CD8-positive, alpha-beta memory T cell (primary cell): Measurements from ENCODE around the gene HAUS3. TPM values are rescaled to one million over a fixed set of nuclear protein-coding genes. Genes with fewer than 3 reads are reported as not detected.

Experiments
- CTCF ChIA-PET: fragments of 350-600 bp; sonication (Branson Sonifier 250); formaldehyde crosslinking; loops from one replicate; lab custom pipeline; 2021; ENCODE audit warnings: antibody characterized with exemption; lab: Charles Lee
- POLR2A ChIA-PET: fragments of 350-600 bp; sonication (Branson Sonifier 250); formaldehyde crosslinking; loops from one replicate; lab custom pipeline; 2021; ENCODE audit warnings: antibody characterized with exemption; lab: Charles Lee
- DNase-seq, 5 donors: peaks; one replicate each; pipeline versions ENCODE4 v3.0.0 to v3.0.0-alpha.2; 2020 to 2022; ENCODE audit warnings: mixed read lengths in 1 of 5
- H3K27ac ChIP-seq: one replicate; pipeline ENCODE4 v1.7.0; 2013; ENCODE audit warnings: low read depth, mild to moderate bottlenecking, low read length, moderate library complexity
- H3K27me3 ChIP-seq: 2 replicates; pipeline ENCODE4 v1.7.0; 2013; ENCODE audit warnings: low read length, mild to moderate bottlenecking; ENCODE audit not compliant: insufficient read depth, poor library complexity, severe bottlenecking
- H3K36me3 ChIP-seq: 2 replicates; pipeline ENCODE4 v1.7.0; 2013; ENCODE audit warnings: mild to moderate bottlenecking, low read length, moderate library complexity; ENCODE audit not compliant: insufficient read depth
- H3K4me1 ChIP-seq: 2 replicates; pipeline ENCODE4 v1.7.0; 2013; ENCODE audit warnings: mild to moderate bottlenecking, low read length, moderate library complexity; ENCODE audit not compliant: insufficient read depth
- H3K4me3 ChIP-seq: 2 replicates; pipeline ENCODE4 v1.7.0; 2013; ENCODE audit warnings: mild to moderate bottlenecking, low read length
- H3K9me3 ChIP-seq: 2 replicates; pipeline ENCODE4 v1.7.0; 2013; ENCODE audit warnings: mild to moderate bottlenecking, low read length
- H3K27ac Mint-ChIP-seq, 8 donors: one replicate each; pipeline ENCODE4 v1.8.0; 2020 to 2021; ENCODE audit warnings: mixed read lengths in 8 of 8, mild to moderate bottlenecking in 6 of 8, inconsistent platforms in 3 of 8, moderate library complexity in 3 of 8
- H3K27me3 Mint-ChIP-seq, 2 donors: one replicate each; pipeline ENCODE4 v1.8.0; 2020 to 2021; ENCODE audit warnings: mixed read lengths in 2 of 2, mild to moderate bottlenecking in 1 of 2, moderate library complexity in 1 of 2
- H3K36me3 Mint-ChIP-seq, 3 donors: one replicate each; pipeline ENCODE4 v1.8.0; 2020 to 2021; ENCODE audit warnings: mixed read lengths in 3 of 3, inconsistent platforms in 1 of 3, mild to moderate bottlenecking in 1 of 3
- H3K4me1 Mint-ChIP-seq, 3 donors: one replicate each; pipeline ENCODE4 v1.8.0; 2020 to 2021; ENCODE audit warnings: mixed read lengths in 3 of 3, inconsistent platforms in 1 of 3, mild to moderate bottlenecking in 1 of 3
- H3K4me3 Mint-ChIP-seq, 7 donors: one replicate each; pipeline ENCODE4 v1.8.0; 2020 to 2021; ENCODE audit warnings: mixed read lengths in 7 of 7, mild to moderate bottlenecking in 6 of 7, moderate library complexity in 4 of 7, inconsistent platforms in 2 of 7
- H3K9me3 Mint-ChIP-seq, 5 donors: one replicate each; pipeline ENCODE4 v1.8.0; 2020 to 2022; ENCODE audit warnings: mixed read lengths in 5 of 5, mild to moderate bottlenecking in 3 of 5, moderate library complexity in 2 of 5, inconsistent platforms in 1 of 5
- polyA plus RNA-seq: library from polyadenylated mRNA; unstranded; fragments of 300-500 nt; fragmentation: Illumina TruSeq; gene quantifications from one replicate; pipeline ENCODE4 v1.2.3, GENCODE V29; 2021
- total RNA-seq, 2 experiments: library from RNA; stranded (reverse); gene quantifications; one replicate each; pipeline ENCODE4 v1.2.3, GENCODE V29; 2021

Gene HAUS3
- total and polyA plus RNA-seq, 3 experiments from 2014 or later: 23.8 to 26.6 (median 23.9) TPM

DNA sequence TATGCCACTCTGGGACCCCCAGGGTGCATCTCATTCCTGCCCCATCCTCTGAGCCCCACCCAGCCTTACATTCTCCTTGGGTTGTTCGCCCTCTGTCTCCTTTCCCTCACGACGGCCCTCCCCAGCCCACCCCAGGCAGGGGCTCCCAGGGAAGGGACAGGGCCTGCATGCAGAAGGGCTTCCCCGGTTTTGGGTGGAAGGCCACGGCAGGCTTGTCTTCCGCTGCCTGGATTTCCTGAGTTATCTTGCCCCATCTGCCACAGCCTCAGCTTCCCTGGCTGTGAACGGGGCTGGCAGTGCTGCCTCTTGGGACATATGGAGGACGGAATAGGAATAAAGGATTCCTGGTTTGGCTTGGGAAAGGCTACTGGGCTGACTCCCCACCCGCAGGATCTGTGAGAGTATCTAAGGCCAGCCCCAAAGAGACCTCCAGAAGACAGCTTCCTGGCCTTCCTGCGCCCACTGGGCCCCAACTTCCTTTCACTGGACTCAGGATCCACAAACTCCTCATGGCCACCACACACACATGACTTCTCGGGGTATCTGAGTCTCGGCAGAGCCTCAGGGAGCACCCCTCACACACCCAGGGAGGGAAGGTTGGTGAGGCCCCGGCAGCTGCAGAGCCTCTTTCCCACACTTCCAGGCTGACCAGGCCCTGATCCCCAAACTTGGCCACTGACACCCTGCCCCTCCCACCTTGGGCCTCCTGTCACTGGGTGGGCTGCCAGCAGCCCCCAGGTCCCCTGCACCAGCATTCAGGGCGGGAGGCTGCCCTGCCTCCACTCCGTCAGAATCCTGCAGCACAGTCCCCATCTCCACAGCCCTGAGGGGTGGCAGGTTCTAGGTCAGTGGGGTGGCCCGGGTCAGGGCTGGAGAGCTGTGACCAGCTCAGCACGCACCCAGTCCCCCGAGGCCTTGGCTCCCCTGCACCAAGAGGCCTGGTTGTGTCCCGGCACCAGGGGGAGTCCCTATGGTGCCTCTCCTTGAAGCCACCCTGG is 23.5 kb upstream of the HAUS3 start:
- Histone ChIP-seq H3K4me1 (peaks cover 12% of the 10 kb centered on the region), H3K9me3 (no peaks in the 10 kb centered on the region), H3K27me3 (no peaks in the 10 kb centered on the region), H3K4me3 (no peak overlapping the region), H3K36me3 (no peaks in the 10 kb centered on the region), H3K27ac (no peak overlapping the region)
- ChIA-PET POLR2A (interaction anchor here (1.0 kb wide), 1 partner anchor 203 kb away, joined by 3 read pairs; the partner anchor contains the start of gene RNF4), CTCF (interaction anchor here (1.0 kb wide), 1 partner anchor 176 kb away, joined by 3 read pairs; no protein-coding TSS in a partner anchor)
- Mint-ChIP-seq H3K27me3 (no peaks in the 10 kb centered on the region), H3K4me1 (peaks cover 0 to 6% (median 1%) of the 10 kb centered on the region in 3 donors), H3K4me3 (peak overlapping the region in 1 of 7 donors; percentile 60), H3K27ac (peak overlapping the region in 5 of 8 donors; percentile 40 to 91 (median 50)), H3K9me3 (no peaks in the 10 kb centered on the region), H3K36me3 (peaks cover 0 to 4% (median 0%) of the 10 kb centered on the region in 3 donors)
- no peak for DNase-seq

DNA sequence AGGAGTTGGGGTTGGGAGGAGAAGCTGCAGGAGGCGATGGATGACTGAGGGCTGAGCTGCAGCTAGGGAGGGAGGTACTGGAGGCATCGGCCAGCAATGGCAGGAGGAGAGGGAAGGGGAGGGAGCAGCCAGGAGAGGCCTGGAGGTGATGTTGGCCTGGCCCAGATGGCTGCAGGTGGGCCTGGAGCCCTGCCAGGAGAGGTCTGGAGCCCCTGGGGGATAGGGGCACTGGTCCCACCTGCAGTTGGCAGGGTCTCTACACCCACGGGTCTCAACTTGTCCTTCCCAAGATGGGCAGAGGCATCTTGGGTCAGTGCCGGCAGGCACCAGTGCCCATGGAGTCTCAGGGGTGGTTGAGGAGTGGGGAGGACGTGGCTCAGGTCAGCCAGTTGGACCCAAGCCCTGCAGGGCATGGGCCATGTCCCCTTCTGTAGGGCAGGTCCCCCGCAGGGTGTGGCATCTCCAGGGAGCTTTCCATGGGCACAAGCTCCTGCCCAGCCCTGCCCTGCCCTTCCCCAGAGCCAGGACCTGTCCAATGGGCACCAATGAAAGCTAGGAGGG is 22.6 kb upstream of the HAUS3 start:
- POLR2A ChIA-PET: interaction anchor here (1.0 kb wide), 1 partner anchor 204 kb away, joined by 3 read pairs; the partner anchor contains the start of gene RNF4
- H3K36me3 ChIP-seq: no peaks in the 10 kb centered on the region
- CTCF ChIA-PET: interaction anchor here (1.0 to 1.3 kb wide), 3 partner anchors 10 to 176 kb away, joined by 3 read pairs; no protein-coding TSS in a partner anchor
- Mint-ChIP-seq H3K27ac (peak overlapping the region in 2 of 8 donors; percentile 90 to 96), H3K4me3 (peak overlapping the region in 1 of 7 donors; percentile 60), H3K36me3 (peaks cover 0 to 7% (median 0%) of the 10 kb centered on the region in 3 donors), H3K27me3 (no peaks in the 10 kb centered on the region), H3K9me3 (no peaks in the 10 kb centered on the region), H3K4me1 (peaks cover 0 to 13% (median 4%) of the 10 kb centered on the region in 3 donors)
- H3K9me3 ChIP-seq: no peaks in the 10 kb centered on the region
- no peaks in the 10 kb centered on the region for H3K27me3 ChIP-seq
- H3K4me3 ChIP-seq: no peak overlapping the region
- H3K27ac ChIP-seq: no peak overlapping the region
- H3K4me1 ChIP-seq: peaks cover 20% of the 10 kb centered on the region
- DNase-seq: peak in 1 of 5 donors; percentile 31

DNA sequence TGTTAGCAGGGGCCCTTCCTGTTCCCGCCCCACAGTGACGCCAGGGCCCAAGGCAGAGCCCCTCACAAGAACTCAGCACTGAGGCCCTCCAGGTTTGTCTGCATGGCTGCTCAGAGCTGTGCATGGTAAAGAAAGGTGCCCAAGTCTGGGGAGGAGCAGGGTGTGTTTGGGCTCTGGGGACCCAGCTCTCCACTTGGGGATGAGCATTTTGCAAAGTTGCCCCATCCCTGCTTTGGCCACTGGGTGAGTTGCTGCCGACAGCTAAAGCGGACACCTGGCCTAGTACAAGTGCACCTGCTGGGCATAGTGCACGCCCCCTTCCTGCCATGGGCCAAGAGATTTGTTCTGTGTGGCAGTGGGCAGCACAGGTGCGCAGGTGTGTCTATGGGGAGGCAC is 22.0 kb upstream of the HAUS3 start:
- no peak overlapping the region for H3K27ac ChIP-seq
- H3K4me3 Mint-ChIP-seq: peak overlapping the region in 5 of 7 donors; percentile 11 to 90 (median 74)

DNA sequence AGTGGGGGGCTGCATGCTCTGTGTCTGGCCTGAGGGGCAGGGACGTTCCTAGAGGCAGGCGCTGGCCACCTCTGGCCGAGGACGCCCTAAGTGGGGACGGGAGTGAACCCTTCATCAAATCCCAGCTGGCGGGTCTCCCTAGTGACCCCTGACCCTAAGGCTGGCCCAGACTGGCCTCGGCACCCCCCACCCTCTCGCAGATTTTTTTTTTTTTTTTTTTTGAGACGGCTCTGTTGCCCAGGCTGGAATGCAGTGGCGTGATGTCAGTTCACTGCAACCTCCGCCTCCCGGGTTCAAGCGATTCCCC is 21.0 kb upstream of the HAUS3 start:
- POLR2A ChIA-PET: interaction anchor here (0.7 to 2.1 kb wide), 8 partner anchors 19 to 493 kb away, joined by 5 to 29 read pairs (median 14); partner anchors contain the start of genes FAM193A, HAUS3, POLN and RNF4
- H3K27ac ChIP-seq: peak overlapping the region; percentile 89
- no peaks in the 10 kb centered on the region for H3K36me3 ChIP-seq
- Mint-ChIP-seq H3K4me1 (peaks cover 0 to 18% (median 4%) of the 10 kb centered on the region in 3 donors), H3K36me3 (peaks cover 0 to 8% (median 0%) of the 10 kb centered on the region in 3 donors), H3K9me3 (no peaks in the 10 kb centered on the region), H3K27ac (peak overlapping the region; percentile 73 to 90 (median 84)), H3K4me3 (peak overlapping the region; percentile 46 to 90 (median 76)), H3K27me3 (no peaks in the 10 kb centered on the region)
- CTCF ChIA-PET: interaction anchor here (1.2 to 2.0 kb wide), 4 partner anchors 9 to 203 kb away, joined by 3 to 9 read pairs (median 3); partner anchors contain the start of genes CFAP99 and ZFYVE28
- no peak for DNase-seq
- H3K27me3 ChIP-seq: no peaks in the 10 kb centered on the region
- no peaks in the 10 kb centered on the region for H3K9me3 ChIP-seq
- peaks cover 23% of the 10 kb centered on the region for H3K4me1 ChIP-seq
- peak overlapping the region; percentile 53 for H3K4me3 ChIP-seq

More for the DNA sequence above, 22.0 kb upstream of the HAUS3 start:
- peaks cover 0 to 6% (median 0%) of the 10 kb centered on the region in 3 donors for H3K36me3 Mint-ChIP-seq
- H3K4me1 Mint-ChIP-seq: peaks cover 0 to 16% (median 4%) of the 10 kb centered on the region in 3 donors
- Histone ChIP-seq H3K4me1 (peaks cover 23% of the 10 kb centered on the region), H3K36me3 (no peaks in the 10 kb centered on the region), H3K9me3 (no peaks in the 10 kb centered on the region), H3K27me3 (no peaks in the 10 kb centered on the region), H3K4me3 (no peak overlapping the region)
- no peaks in the 10 kb centered on the region for H3K27me3 Mint-ChIP-seq
- H3K9me3 Mint-ChIP-seq: no peaks in the 10 kb centered on the region
- H3K27ac Mint-ChIP-seq: peak overlapping the region in 5 of 8 donors; percentile 50 to 96 (median 73)
- POLR2A ChIA-PET: no interaction called here
- DNase-seq: peak in 1 of 5 donors; percentile 39
- CTCF ChIA-PET: interaction anchor here (1.0 to 1.3 kb wide), 3 partner anchors 10 to 177 kb away, joined by 3 read pairs; no protein-coding TSS in a partner anchor

DNA sequence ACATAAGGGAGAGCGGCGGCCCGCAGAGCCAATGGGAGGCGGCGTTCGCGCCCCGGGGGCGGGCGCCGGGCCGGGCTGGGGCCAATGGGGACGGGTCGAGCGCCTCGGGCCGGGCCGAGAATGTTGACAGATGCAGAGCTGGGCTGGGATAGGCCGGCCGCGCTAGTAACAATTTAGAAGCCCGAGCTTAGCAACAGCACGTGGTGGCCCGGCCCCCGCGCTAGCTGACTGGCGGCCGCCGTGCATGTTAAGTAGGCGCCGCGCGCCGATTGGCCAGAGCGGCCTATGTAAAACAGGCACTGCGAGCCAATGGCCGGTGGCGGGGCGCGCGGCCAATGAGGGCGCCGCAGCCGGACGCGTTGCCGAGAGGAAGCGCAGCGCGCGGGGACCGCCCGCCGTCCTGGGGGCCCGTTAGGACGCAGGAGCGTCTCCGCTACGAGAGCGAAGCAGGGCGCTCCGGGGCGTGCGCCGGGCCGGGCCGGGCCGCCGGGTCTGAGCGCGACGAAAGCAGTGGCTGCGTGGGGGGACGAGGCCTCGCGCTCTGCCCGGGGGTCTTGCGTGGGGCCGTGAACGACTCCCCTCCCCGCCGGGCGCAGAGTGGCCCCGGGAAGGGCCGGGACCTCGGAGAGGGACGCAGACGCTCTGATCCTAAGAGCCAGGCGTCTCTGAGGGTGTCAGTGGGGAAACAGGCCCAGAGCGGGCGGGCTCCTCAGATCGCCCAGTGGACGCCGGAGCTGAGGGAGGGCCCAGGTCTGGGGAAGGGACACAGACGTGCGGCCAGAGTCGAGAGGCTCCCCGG is 20.4 kb upstream of the HAUS3 start:
- no peaks in the 10 kb centered on the region for H3K9me3 ChIP-seq
- no peaks in the 10 kb centered on the region for H3K27me3 ChIP-seq
- DNase-seq: peak; percentile 97 to 99 (median 98)
- ChIA-PET POLR2A (interaction anchor here (0.5 to 2.1 kb wide), 13 partner anchors 18 to 1150 kb away, joined by 3 to 29 read pairs (median 8); partner anchors contain the start of genes CFAP99, FAM193A, HAUS3 and NSD2), CTCF (interaction anchor here (0.7 to 2.0 kb wide), 8 partner anchors 20 to 204 kb away, joined by 3 to 9 read pairs (median 4); partner anchors contain the start of genes CFAP99 and ZFYVE28)
- Mint-ChIP-seq H3K36me3 (peaks cover 0 to 14% (median 1%) of the 10 kb centered on the region in 3 donors), H3K9me3 (no peaks in the 10 kb centered on the region), H3K27ac (peak overlapping the region; percentile 76 to 90 (median 86)), H3K4me1 (peaks cover 0 to 24% (median 4%) of the 10 kb centered on the region in 3 donors), H3K4me3 (peak overlapping the region; percentile 74 to 90 (median 76)), H3K27me3 (no peaks in the 10 kb centered on the region)
- peaks cover 23% of the 10 kb centered on the region for H3K4me1 ChIP-seq
- no peaks in the 10 kb centered on the region for H3K36me3 ChIP-seq
- peak overlapping the region; percentile 89 for H3K27ac ChIP-seq
- peak overlapping the region; percentile 53 for H3K4me3 ChIP-seq

DNA sequence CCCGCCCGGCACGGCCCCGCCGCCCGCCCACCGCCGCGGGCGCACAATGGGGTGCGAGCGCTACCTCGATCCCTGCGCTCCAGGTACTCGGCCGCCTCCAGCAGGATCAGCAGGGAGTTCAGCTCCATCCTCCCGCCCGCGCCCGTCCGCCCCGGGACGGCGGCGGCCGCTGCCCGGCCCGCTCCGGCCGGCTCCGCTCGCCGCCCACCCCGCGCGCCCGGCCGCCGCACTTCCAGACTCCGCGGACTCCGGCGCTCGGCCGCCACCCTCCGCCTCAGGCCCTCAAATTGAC is 19.9 kb upstream of the HAUS3 start, which contains the start of gene MXD4:
MXD4 (minus strand) TSS at position 257 of the 292 bp plus-strand sequence; CDS start at position 128, 129 bp downstream.
- H3K4me3 ChIP-seq: peak within 1 kb of the TSS; percentile 58
- CTCF ChIA-PET: interaction anchor here (0.7 to 2.0 kb wide), 8 partner anchors 20 to 204 kb away, joined by 3 to 9 read pairs (median 4); partner anchors contain the start of genes CFAP99 and ZFYVE28

More for the DNA sequence above, 19.9 kb upstream of the HAUS3 start, which contains the start of gene MXD4:
- H3K27me3 Mint-ChIP-seq: no peaks in the 10 kb centered on the region
- Histone ChIP-seq H3K27me3 (no peaks in the 10 kb centered on the region), H3K36me3 (no peaks in the 10 kb centered on the region), H3K27ac (peak within 1 kb of the TSS; percentile 89), H3K4me1 (peaks cover 23% of the 10 kb centered on the region), H3K9me3 (no peaks in the 10 kb centered on the region)
- H3K4me3 Mint-ChIP-seq: peak within 1 kb of the TSS; percentile 74 to 90 (median 76)
- POLR2A ChIA-PET: interaction anchor here (0.5 to 2.1 kb wide), 11 partner anchors 17 to 274 kb away, joined by 3 to 29 read pairs (median 10); partner anchors contain the start of genes CFAP99, FAM193A, HAUS3 and POLN
- no peaks in the 10 kb centered on the region for H3K9me3 Mint-ChIP-seq
- H3K36me3 Mint-ChIP-seq: peaks cover 0 to 19% (median 1%) of the 10 kb centered on the region in 3 donors
- H3K4me1 Mint-ChIP-seq: peaks cover 0 to 29% (median 7%) of the 10 kb centered on the region in 3 donors
- peak within 1 kb of the TSS; percentile 76 to 90 (median 86) for H3K27ac Mint-ChIP-seq
- no peak for DNase-seq
